Measurements from ENCODE around the gene FMN2.

The FMN2 gene

GRCh38 chr1:240516069-240516468 lies 424.4 kb downstream of the FMN2 start:
- TF ChIP-seq EZH2phosphoT487 (IDR thresholded peaks at IDR 0.05; ENCODE audit: low read depth), result no peak
- no peak for TF ChIP-seq CTCF (IDR thresholded peaks at IDR 0.05; ENCODE audit: low read depth, low read length)
- H3K9ac ChIP-seq (ENCODE audit: low read length), result no peak overlapping the region
- H2AFZ ChIP-seq (ENCODE audit: low read depth, low read length), result no peak overlapping the region

GRCh38 chr1:240517891-240518290 lies 426.2 kb downstream of the FMN2 start:
- Histone ChIP-seq H3K9me3 (ENCODE audit: insufficient read depth, low read length) (no peaks in the 10 kb centered on the region), H3K4me3 (ENCODE audit: low read length) (no peak overlapping the region), H3K9ac (ENCODE audit: low read length) (no peak overlapping the region), H3K27ac (ENCODE audit: low read length) (no peak overlapping the region), H3K4me2 (ENCODE audit: low read length) (no peak overlapping the region), H3K36me3 (replicated peaks; ENCODE audit: low read depth, low read length) (no peaks in the 10 kb centered on the region), H3K27me3 (ENCODE audit: low read depth, low read length) (peaks cover 15% of the 10 kb centered on the region), H3K79me2 (ENCODE audit: low read length) (no peaks in the 10 kb centered on the region), H2AFZ (ENCODE audit: low read depth, low read length) (no peak overlapping the region), H4K20me1 (ENCODE audit: insufficient read depth, low read length) (no peaks in the 10 kb centered on the region), H3K4me1 (ENCODE audit: low read length) (no peaks in the 10 kb centered on the region)
- TF ChIP-seq CTCF (IDR thresholded peaks at IDR 0.05; ENCODE audit: low read depth, low read length) (no peak), EZH2phosphoT487 (IDR thresholded peaks at IDR 0.05; ENCODE audit: low read depth) (no peak)

More at GRCh38 chr1:240516069-240516468, 424.4 kb downstream of the FMN2 start:
- H3K4me1 ChIP-seq (ENCODE audit: low read length), result no peaks in the 10 kb centered on the region
- H3K4me2 ChIP-seq (ENCODE audit: low read length), result no peak overlapping the region
- H3K27ac ChIP-seq (ENCODE audit: low read length), result no peak overlapping the region
- no peaks in the 10 kb centered on the region for H3K79me2 ChIP-seq (ENCODE audit: low read length)
- no peaks in the 10 kb centered on the region for H3K36me3 ChIP-seq (replicated peaks; ENCODE audit: low read depth, low read length)
- no peaks in the 10 kb centered on the region for H4K20me1 ChIP-seq (ENCODE audit: insufficient read depth, low read length)
- H3K27me3 ChIP-seq (ENCODE audit: low read depth, low read length), result peaks cover 15% of the 10 kb centered on the region
- no peaks in the 10 kb centered on the region for H3K9me3 ChIP-seq (ENCODE audit: insufficient read depth, low read length)
- H3K4me3 ChIP-seq (ENCODE audit: low read length), result no peak overlapping the region

- H3K27me3 ChIP-seq (ENCODE audit: low read depth, low read length), result peaks cover 8% of the 10 kb centered on the region
- TF ChIP-seq EZH2phosphoT487 (IDR thresholded peaks at IDR 0.05; ENCODE audit: low read depth), result no peak
- no peak for TF ChIP-seq CTCF (IDR thresholded peaks at IDR 0.05; ENCODE audit: low read depth, low read length)
- no peak overlapping the region for H3K27ac ChIP-seq (ENCODE audit: low read length)
- no peaks in the 10 kb centered on the region for H3K79me2 ChIP-seq (ENCODE audit: low read length)
- H3K9ac ChIP-seq (ENCODE audit: low read length), result no peak overlapping the region
- H2AFZ ChIP-seq (ENCODE audit: low read depth, low read length), result no peak overlapping the region
- no peak overlapping the region for H3K4me3 ChIP-seq (ENCODE audit: low read length)
- H4K20me1 ChIP-seq (ENCODE audit: insufficient read depth, low read length), result no peaks in the 10 kb centered on the region
- no peaks in the 10 kb centered on the region for H3K9me3 ChIP-seq (ENCODE audit: insufficient read depth, low read length)
- H3K36me3 ChIP-seq (replicated peaks; ENCODE audit: low read depth, low read length), result no peaks in the 10 kb centered on the region
- no peaks in the 10 kb centered on the region for H3K4me1 ChIP-seq (ENCODE audit: low read length)
- no peak overlapping the region for H3K4me2 ChIP-seq (ENCODE audit: low read length)
Measured at GRCh38 chr1:240522122-240522822, 430.6 kb downstream of the FMN2 start.

- TF ChIP-seq EZH2phosphoT487 (IDR thresholded peaks at IDR 0.05; ENCODE audit: low read depth), result no peak
- no peak for TF ChIP-seq CTCF (IDR thresholded peaks at IDR 0.05; ENCODE audit: low read depth, low read length)
- Histone ChIP-seq H2AFZ (ENCODE audit: low read depth, low read length) (no peak overlapping the region), H3K4me2 (ENCODE audit: low read length) (no peak overlapping the region), H3K4me1 (ENCODE audit: low read length) (no peaks in the 10 kb centered on the region), H4K20me1 (ENCODE audit: insufficient read depth, low read length) (no peaks in the 10 kb centered on the region), H3K9me3 (ENCODE audit: insufficient read depth, low read length) (no peaks in the 10 kb centered on the region), H3K4me3 (ENCODE audit: low read length) (no peak overlapping the region), H3K79me2 (ENCODE audit: low read length) (no peaks in the 10 kb centered on the region), H3K27me3 (ENCODE audit: low read depth, low read length) (peaks cover 5% of the 10 kb centered on the region; the same call in 1 of the 2 replicates), H3K27ac (ENCODE audit: low read length) (no peak overlapping the region), H3K36me3 (replicated peaks; ENCODE audit: low read depth, low read length) (no peaks in the 10 kb centered on the region), H3K9ac (ENCODE audit: low read length) (no peak overlapping the region)
Measured at GRCh38 chr1:240524356-240525069, 432.8 kb downstream of the FMN2 start.
